HL-60 (cell line): ENCODE data around the gene ATG5.

ENCODE experiments used
- GABPA ChIP-seq: IDR thresholded peaks from 2 replicates; pipeline ENCODE4 v1.6.1; 2012; ENCODE audit warnings: low read depth
- POLR2AphosphoS5 ChIP-seq: IDR thresholded peaks from 2 replicates; pipeline ENCODE4 v1.6.1; 2012; ENCODE audit warnings: low read depth
- REST ChIP-seq: IDR thresholded peaks from 2 replicates; pipeline ENCODE4 v1.6.1; 2012; ENCODE audit warnings: low read depth; ENCODE audit not compliant: insufficient replicate concordance
- TF ChIP-seq, protein P1 (sequence below): IDR thresholded peaks from one replicate; pipeline ENCODE4 v1.5.1; 2011; ENCODE audit warnings: low read length, control low read depth, inconsistent platforms; ENCODE audit not compliant: insufficient read depth

DNA sequence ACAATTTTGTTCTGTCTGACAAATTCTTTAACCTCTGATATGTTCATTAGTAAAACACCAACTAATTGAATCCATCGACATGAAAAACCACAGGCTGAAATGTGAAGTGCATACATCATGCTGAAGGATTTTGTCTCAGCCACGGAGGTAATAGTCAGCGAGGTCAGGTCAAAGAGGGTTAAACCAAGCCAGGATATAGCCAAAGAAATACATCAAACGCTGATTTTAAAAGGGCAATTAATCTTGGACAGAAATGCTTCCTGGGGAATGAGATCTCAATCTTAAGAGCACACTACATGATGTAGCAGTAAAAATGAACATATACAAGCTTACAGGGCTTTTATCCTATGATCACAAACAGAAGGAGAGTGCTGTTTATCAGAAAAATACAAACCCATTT lies 132.7 kb downstream of the ATG5 start:
- TF ChIP-seq, protein P1, sequence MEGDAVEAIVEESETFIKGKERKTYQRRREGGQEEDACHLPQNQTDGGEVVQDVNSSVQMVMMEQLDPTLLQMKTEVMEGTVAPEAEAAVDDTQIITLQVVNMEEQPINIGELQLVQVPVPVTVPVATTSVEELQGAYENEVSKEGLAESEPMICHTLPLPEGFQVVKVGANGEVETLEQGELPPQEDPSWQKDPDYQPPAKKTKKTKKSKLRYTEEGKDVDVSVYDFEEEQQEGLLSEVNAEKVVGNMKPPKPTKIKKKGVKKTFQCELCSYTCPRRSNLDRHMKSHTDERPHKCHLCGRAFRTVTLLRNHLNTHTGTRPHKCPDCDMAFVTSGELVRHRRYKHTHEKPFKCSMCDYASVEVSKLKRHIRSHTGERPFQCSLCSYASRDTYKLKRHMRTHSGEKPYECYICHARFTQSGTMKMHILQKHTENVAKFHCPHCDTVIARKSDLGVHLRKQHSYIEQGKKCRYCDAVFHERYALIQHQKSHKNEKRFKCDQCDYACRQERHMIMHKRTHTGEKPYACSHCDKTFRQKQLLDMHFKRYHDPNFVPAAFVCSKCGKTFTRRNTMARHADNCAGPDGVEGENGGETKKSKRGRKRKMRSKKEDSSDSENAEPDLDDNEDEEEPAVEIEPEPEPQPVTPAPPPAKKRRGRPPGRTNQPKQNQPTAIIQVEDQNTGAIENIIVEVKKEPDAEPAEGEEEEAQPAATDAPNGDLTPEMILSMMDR = no peak
- TF ChIP-seq POLR2AphosphoS5 (no peak), REST (no peak), GABPA (no peak)
